ENCODE data around the gene GAGE12J.
"Not testable (repeated sequence)": the region's sequence is repeated elsewhere in the genome, so short reads cannot be mapped to it uniquely, and the experiment has no call there.

The GAGE12J gene

GRCh38 chrX:49310371-49310770, 11.5 kb upstream of the GAGE12J start:
- DNase-seq (ENCODE audit: low spot score): no peak

GRCh38 chrX:49312176-49312575, 9.7 kb upstream of the GAGE12J start:
- no peak for DNase-seq (ENCODE audit: low spot score)

- no peak for DNase-seq (ENCODE audit: low spot score)
These were observed 5.8 kb upstream of the GAGE12J start for GRCh38 chrX:49316085-49316484.

GRCh38 chrX:49322266-49322665, 429 bp downstream of the GAGE12J start:
- DNase-seq (ENCODE audit: low spot score): not testable (repeated sequence)

- DNase-seq (ENCODE audit: low spot score): not testable (repeated sequence)
These were observed 1.9 kb downstream of the GAGE12J start for GRCh38 chrX:49323735-49324134.

GRCh38 chrX:49330421-49330820, 8.6 kb downstream of the GAGE12J start:
- not testable (repeated sequence) for DNase-seq (ENCODE audit: low spot score)

- DNase-seq (ENCODE audit: low spot score): not testable (repeated sequence)
These were observed 9.4 kb downstream of the GAGE12J start, which contains the start of gene GAGE13 for GRCh38 chrX:49331282-49331681. GAGE13 (plus strand) TSS chrX:49331582; CDS start chrX:49332738, 1,156 bp downstream.

- DNase-seq (ENCODE audit: low spot score): not testable (repeated sequence)
These were observed 10.0 kb downstream of the GAGE12J start for GRCh38 chrX:49331841-49332240.

- not testable (repeated sequence) for DNase-seq (ENCODE audit: low spot score)
These were observed 19.6 kb downstream of the GAGE12J start for GRCh38 chrX:49341449-49341848.

GRCh38 chrX:49344496-49345175, 22.8 kb downstream of the GAGE12J start:
- not testable (repeated sequence) for DNase-seq (ENCODE audit: low spot score)

GRCh38 chrX:49345402-49345801, 23.6 kb downstream of the GAGE12J start:
- not testable (repeated sequence) for DNase-seq (ENCODE audit: low spot score)

GRCh38 chrX:49346150-49346549, 24.3 kb downstream of the GAGE12J start:
- DNase-seq (ENCODE audit: low spot score): peak; percentile 29
